Subcutaneous abdominal adipose tissue (tissue), 5 donors: ENCODE measurements around the gene SDHAF4.
"Not testable (repeated sequence)": the region's sequence is repeated elsewhere in the genome, so short reads cannot be mapped to it uniquely, and the experiment has no call there.

ENCODE experiments used
- H3K27ac ChIP-seq: one replicate; pipeline ENCODE4 v1.7.0; 2013; ENCODE audit warnings: low read depth, mild to moderate bottlenecking, inconsistent platforms, low read length, moderate library complexity
- H3K27me3 ChIP-seq, 5 donors: one replicate each; pipeline ENCODE4 v1.7.0; 2013; ENCODE audit warnings: low read length in 5 of 5, inconsistent platforms in 1 of 5; ENCODE audit not compliant: control insufficient read depth in 5 of 5, insufficient read depth in 4 of 5
- H3K36me3 ChIP-seq, 5 donors: one replicate each; pipeline ENCODE4 v1.7.0; 2013; ENCODE audit warnings: low read length in 5 of 5; ENCODE audit not compliant: control insufficient read depth in 5 of 5, insufficient read depth in 5 of 5
- H3K4me1 ChIP-seq, 5 donors: one replicate each; pipeline ENCODE4 v1.7.0; 2013; ENCODE audit warnings: low read length in 5 of 5, mild to moderate bottlenecking in 3 of 5, moderate library complexity in 1 of 5; ENCODE audit not compliant: control insufficient read depth in 5 of 5, insufficient read depth in 5 of 5
- H3K4me3 ChIP-seq, 5 donors: one replicate each; pipeline ENCODE4 v1.7.0; 2013; ENCODE audit warnings: low read length in 5 of 5, low read depth in 1 of 5
- H3K9ac ChIP-seq, 5 donors: one replicate each; pipeline ENCODE4 v1.7.0; 2013; ENCODE audit warnings: low read length in 5 of 5, mild to moderate bottlenecking in 4 of 5, moderate library complexity in 3 of 5
- H3K9me3 ChIP-seq, 5 donors: one replicate each; pipeline ENCODE4 v1.7.0; 2013; ENCODE audit warnings: low read length in 5 of 5; ENCODE audit not compliant: control insufficient read depth in 5 of 5
- donor health status: healthy.
- donor health status: healthy.
- donor health status: healthy.
- donor health status: healthy.
- donor health status: healthy.

Gene SDHAF4

DNA sequence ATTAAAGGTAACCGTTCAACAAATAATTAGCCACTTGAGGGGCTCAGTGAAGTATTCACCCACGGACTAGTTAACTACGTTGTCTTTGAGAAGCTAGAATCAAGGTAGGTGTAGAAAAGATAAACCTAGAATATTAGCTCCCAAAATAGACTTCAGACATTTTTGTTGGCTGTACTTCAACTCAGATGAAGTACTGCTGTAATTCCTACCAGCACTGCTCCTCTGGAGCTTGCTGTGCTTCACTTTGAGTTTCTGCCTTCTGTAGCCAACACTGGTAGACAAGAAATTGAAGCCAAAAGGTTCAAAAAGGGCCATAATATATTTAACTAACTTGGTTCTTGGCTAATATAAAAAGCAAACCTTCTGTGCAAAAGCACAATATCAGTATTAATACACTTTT lies 18.8 kb upstream of the SDHAF4 start:
- H3K27ac ChIP-seq = no peak overlapping the region
- H3K4me1 ChIP-seq = peaks cover 0 to 7% (median 0%) of the 10 kb centered on the region in 5 donors
- no peak overlapping the region for H3K4me3 ChIP-seq
- H3K9me3 ChIP-seq = no peaks in the 10 kb centered on the region
- H3K9ac ChIP-seq = no peak overlapping the region
- H3K36me3 ChIP-seq = no peaks in the 10 kb centered on the region
- H3K27me3 ChIP-seq = no peaks in the 10 kb centered on the region

- Histone ChIP-seq H3K9me3 (no peaks in the 10 kb centered on the region), H3K36me3 (no peaks in the 10 kb centered on the region), H3K9ac (no peak overlapping the region), H3K4me1 (peaks cover 0 to 9% (median 0%) of the 10 kb centered on the region in 5 donors), H3K27ac (no peak overlapping the region), H3K4me3 (no peak overlapping the region), H3K27me3 (no peaks in the 10 kb centered on the region)
Observed at GRCh38 chr6:70549327-70549726, 17.4 kb upstream of the SDHAF4 start.

DNA sequence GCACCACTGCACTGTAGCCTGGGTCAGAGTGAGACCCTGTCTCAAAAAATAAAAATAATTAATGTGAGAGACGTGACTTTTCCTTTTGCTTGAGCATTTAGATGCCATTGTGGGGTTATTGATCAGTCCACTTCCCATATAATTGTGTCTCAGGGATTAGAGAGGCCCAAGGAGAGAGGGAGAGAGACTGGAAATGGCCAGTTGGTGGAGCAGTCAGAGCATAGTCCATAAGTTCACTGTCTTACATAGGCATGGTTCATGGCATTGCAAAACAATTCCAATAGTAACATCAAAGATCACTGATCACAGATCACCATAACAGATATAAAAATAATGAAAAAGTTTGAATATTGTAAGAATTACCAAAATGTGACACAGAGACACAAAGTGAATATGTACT lies 15.2 kb upstream of the SDHAF4 start:
- H3K27ac ChIP-seq = no peak overlapping the region
- H3K27me3 ChIP-seq = no peaks in the 10 kb centered on the region
- H3K9me3 ChIP-seq = no peaks in the 10 kb centered on the region
- H3K36me3 ChIP-seq = no peaks in the 10 kb centered on the region
- peaks cover 0 to 9% (median 0%) of the 10 kb centered on the region in 5 donors for H3K4me1 ChIP-seq
- no peak overlapping the region for H3K9ac ChIP-seq
- H3K4me3 ChIP-seq = no peak overlapping the region

DNA sequence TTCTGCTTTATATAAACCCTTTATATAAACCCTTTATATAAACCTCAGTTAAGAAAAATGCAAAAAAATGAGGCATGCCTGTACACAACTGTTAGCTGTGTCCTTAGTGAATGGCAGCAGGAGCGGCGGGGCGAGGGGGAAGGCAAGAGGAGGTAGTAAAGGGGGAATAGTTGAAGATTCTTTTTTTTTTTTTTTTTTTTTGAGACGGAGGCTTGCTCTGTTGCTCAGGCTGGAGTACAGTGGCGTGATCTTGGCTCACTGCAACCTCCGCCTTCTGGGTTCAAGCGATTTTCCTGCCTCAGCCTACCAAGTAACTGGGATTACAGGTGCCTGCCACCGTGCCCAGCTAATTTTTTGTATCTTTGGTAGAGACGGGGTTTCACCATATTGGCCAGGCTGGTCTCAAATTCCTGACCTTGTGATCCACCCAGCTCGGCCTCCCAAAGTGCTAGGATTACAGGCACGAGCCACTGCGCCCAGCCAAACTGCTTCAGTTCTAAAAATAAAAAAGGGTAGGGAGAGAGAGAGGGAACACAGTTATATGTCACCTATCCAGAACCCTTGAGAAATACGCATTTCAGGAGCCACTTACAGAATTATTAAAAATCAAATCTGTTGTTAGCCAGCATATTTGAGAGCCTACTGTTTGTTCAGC lies 14.3 kb upstream of the SDHAF4 start:
- H3K27ac ChIP-seq, H3K4me3 ChIP-seq, H3K27me3 ChIP-seq, H3K9me3 ChIP-seq, H3K36me3 ChIP-seq, H3K4me1 ChIP-seq: not testable (repeated sequence)
- H3K9ac ChIP-seq = peak overlapping the region in 1 of 5 donors; percentile 46

DNA sequence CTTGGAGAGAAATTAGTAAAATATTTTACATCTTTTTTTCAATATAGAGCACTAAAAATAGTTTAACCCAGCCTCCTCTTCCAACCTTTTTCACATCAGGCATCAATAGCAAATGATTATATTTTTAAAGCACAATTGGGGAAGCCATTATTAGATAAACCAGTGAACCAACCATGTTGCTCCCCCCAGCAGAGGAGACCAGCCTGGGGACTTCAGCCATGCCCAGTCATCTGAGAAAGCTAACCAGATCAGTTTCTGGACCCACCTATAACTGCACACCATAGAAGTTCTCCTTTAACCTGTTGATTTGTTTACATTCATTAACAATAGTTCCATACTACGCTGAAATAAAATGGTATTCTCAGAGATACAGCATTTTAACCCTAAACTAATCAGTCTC lies 13.8 kb upstream of the SDHAF4 start:
- Histone ChIP-seq H3K9me3 (no peaks in the 10 kb centered on the region), H3K4me3 (no peak overlapping the region)

GRCh38 chr6:70557998-70558397 lies 8.7 kb upstream of the SDHAF4 start:
- H3K27ac ChIP-seq = peak overlapping the region; percentile 10
- peaks cover 0 to 3% (median 0%) of the 10 kb centered on the region in 5 donors for H3K36me3 ChIP-seq
- peaks cover 0 to 8% (median 4%) of the 10 kb centered on the region in 5 donors for H3K4me1 ChIP-seq
- no peaks in the 10 kb centered on the region for H3K27me3 ChIP-seq
- H3K9ac ChIP-seq = no peak overlapping the region
- no peaks in the 10 kb centered on the region for H3K9me3 ChIP-seq
- H3K4me3 ChIP-seq = no peak overlapping the region

More for the DNA sequence above, 13.8 kb upstream of the SDHAF4 start:
- Histone ChIP-seq H3K36me3 (peaks cover 0 to 3% (median 0%) of the 10 kb centered on the region in 5 donors), H3K9ac (peak overlapping the region in 1 of 5 donors; percentile 46), H3K27ac (no peak overlapping the region), H3K4me1 (peaks cover 0 to 9% (median 0%) of the 10 kb centered on the region in 5 donors), H3K27me3 (no peaks in the 10 kb centered on the region)

- Histone ChIP-seq H3K27ac (peak overlapping the region; percentile 31), H3K4me1 (peaks cover 0 to 41% (median 31%) of the 10 kb centered on the region in 5 donors)
- not testable (repeated sequence) for H3K9ac ChIP-seq, H3K36me3 ChIP-seq, H3K27me3 ChIP-seq, H3K4me3 ChIP-seq, H3K9me3 ChIP-seq
Observed at GRCh38 chr6:70562401-70562800, 4.3 kb upstream of the SDHAF4 start.

DNA sequence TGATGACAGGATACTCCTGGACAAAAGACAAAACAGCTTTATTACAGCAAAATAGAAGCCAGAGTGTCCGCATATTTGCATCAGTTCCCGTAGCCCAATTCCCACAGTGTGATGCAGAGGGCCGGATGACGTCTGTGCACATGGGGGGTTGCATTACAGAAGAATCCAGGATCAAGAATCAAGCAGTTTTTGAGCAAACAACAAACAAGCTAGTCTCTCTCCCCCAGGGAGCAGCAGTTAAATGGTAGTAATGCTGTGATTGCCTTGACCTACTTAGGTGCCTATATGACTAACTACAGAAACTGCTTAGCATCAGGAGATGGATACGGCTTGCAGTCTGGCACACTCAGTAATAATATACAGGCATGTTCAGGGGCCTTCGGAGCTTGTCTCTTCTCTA lies 3.2 kb upstream of the SDHAF4 start:
- peaks cover 0 to 4% (median 0%) of the 10 kb centered on the region in 5 donors for H3K36me3 ChIP-seq
- no peaks in the 10 kb centered on the region for H3K27me3 ChIP-seq
- H3K4me3 ChIP-seq = peak overlapping the region in 1 of 5 donors; percentile 28
- H3K4me1 ChIP-seq = peaks cover 0 to 50% (median 31%) of the 10 kb centered on the region in 5 donors
- peak overlapping the region in 1 of 5 donors; percentile 32 for H3K9ac ChIP-seq
- peak overlapping the region; percentile 97 for H3K27ac ChIP-seq
- no peaks in the 10 kb centered on the region for H3K9me3 ChIP-seq

DNA sequence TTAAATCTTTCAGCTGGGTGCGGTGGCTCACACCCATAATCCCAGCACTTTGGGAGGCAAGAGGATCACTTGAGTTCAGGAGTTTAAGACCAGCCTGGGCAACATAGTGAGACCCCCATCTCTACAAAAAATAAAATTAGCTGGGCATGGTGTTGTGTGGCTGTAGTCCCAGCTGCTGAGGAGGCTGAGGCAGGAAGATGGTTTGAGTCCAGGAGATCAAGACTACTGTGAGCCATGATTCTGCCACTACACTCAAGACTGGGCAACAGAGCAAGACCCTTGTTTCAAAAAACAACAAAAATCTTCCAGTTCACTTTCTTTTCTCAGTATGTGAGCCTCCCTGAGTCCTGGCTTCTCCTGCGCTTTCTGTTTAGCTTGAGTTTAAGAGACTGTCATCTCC lies 7.9 kb downstream of the SDHAF4 start:
- Histone ChIP-seq H3K4me1 (no peaks in the 10 kb centered on the region), H3K27ac (no peak overlapping the region), H3K9ac (no peak overlapping the region), H3K9me3 (no peaks in the 10 kb centered on the region), H3K27me3 (no peaks in the 10 kb centered on the region), H3K4me3 (no peak overlapping the region), H3K36me3 (peaks cover 0 to 5% (median 2%) of the 10 kb centered on the region in 5 donors)

DNA sequence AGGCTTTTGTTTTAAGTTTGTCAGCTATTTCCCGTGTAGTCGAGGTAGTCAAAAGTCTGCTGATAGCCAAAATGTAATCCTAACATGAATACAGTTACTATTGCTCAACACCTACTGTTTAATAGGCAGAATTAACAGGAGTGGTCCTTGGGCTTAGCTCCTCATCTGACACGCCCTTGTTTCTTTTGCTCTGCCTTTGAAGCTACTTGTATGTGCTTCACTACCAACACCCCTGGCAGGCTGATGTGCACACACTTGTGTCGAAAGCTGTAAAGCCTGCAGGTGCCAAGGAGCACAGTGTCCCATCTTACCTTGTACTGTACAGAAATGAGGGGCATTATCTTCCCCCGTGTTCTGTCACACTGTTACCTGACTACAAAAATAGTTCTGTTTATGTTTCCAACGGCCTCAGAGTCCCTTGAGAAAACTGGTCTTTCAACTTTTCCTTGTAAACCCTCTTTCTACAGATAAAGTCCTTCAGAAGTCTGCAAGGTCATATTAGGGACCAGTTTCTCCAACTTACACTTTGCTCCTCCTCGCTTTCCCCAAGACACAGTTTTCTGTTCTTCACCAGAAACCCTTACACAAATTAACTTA lies 9.3 kb downstream of the SDHAF4 start:
- no peak overlapping the region for H3K9ac ChIP-seq
- H3K4me3 ChIP-seq = no peak overlapping the region
- H3K36me3 ChIP-seq = peaks cover 8 to 15% (median 12%) of the 10 kb centered on the region in 5 donors
- no peaks in the 10 kb centered on the region for H3K4me1 ChIP-seq
- H3K27me3 ChIP-seq = no peaks in the 10 kb centered on the region
- no peak overlapping the region for H3K27ac ChIP-seq
- no peaks in the 10 kb centered on the region for H3K9me3 ChIP-seq
